NCI-H1930 (cell line): ENCODE results near the gene JMJD1C.
"Not testable (repeated sequence)": the region's sequence is repeated elsewhere in the genome, so short reads cannot be mapped to it uniquely, and the experiment has no call there.

Experiments
- DNase-seq, 2 experiments: peaks; one replicate each; lab custom pipeline; 2025; lab: John Stamatoyannopoulos, UW

The JMJD1C gene

DNA sequence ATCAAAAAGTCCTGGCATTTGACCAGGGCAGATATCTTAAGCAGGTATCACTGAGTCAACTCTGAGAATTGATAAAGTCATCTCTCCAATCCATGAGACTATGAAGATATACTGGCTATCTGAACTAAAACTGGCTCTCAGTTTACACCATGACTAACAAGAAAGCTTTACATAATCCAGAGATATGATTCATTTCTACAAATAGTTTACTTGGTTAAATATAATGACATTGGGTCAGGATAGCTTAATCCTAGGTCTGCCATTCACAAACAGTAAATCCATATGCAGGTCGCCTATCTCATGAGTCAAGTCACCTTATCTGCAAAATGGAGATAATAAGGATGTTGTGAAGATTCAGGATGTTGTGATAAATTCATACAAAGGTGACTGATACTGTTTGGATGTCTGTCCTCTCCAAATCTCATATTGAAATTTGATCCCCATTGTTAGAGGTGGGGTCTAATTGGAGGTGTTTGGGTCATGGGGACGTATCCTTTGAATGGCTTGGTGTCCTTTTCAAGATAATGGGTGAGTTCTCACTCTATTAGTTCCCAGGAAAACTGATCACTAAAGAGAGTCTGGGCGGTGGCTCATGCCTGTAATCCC lies 117.4 kb downstream of the JMJD1C start:
- no peak for DNase-seq

DNA sequence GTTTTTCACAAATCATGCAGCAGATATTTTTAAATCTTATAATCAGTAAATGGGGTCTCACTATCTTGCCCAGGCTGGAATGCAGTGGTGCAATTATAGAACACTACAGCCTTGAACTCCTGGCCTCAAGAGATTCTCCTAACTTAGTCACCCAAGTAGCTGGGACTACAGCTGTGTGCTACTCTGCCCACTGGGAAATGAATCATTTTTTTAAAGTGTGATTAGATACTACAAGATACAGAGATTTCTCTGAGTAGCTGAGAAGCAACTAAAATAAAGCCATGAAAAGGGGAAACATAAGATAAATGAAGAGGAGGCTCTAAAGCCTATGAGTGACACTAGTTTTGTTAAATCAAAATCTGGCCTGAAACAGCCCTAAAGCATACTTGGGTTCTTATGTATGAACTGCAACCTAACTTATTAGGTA lies 119.7 kb downstream of the JMJD1C start:
- no peak for DNase-seq

DNA sequence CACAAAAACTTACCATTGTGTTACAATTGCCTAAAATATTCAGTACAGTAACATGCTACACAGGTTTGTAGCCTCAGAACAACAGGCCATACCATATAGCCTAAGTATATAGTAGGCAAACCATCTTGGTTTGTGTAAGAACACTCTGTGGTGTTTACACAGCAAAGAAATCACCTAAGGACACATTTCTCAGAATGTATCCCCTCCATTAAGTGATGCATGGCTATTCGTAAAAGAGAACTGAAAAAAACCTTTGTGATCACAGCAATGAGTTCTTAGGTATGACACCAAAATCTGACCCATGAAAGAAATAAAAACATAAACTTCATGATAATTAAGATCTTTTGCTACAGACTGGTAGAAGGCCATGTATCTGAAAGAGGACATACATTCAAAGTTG lies 121.5 kb downstream of the JMJD1C start:
- DNase-seq = no peak

DNA sequence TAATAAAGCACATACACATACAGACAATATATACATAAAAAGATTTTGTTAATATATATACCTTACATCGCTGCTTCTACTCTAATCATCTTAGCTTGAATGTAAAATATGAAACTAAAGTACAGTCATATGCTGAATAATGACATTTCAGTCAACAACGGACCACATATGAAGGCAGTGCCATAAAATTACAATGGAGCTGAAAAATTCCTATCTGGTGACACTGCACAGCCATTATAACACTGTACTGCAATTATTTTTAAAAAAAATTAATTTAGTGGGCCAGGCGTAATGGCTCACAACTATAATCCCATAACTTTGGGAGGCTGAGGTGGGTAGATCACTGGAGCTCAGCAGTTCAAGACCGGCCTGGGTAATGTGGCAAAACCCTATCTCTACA lies 122.3 kb downstream of the JMJD1C start:
- no peak for DNase-seq

DNA sequence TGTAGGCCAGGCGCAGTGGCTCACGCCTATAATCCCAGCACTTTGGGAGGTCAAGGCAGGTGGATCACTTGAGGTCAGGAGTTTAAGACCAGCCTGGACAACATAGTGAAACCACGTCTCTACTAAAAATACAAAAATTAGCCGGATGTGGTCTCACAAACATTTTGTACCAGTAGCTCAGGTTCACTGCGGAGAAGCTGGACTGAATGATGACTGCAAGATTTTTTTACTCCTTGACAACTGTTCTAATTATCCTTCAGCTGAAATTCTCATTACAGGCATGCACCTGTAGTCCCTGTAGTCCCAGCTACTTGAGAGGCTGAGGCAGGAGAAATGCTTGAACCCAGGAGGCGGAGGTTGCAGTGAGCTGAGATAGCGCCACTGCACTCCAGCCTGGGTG lies 126.1 kb downstream of the JMJD1C start:
- DNase-seq = not testable (repeated sequence)

DNA sequence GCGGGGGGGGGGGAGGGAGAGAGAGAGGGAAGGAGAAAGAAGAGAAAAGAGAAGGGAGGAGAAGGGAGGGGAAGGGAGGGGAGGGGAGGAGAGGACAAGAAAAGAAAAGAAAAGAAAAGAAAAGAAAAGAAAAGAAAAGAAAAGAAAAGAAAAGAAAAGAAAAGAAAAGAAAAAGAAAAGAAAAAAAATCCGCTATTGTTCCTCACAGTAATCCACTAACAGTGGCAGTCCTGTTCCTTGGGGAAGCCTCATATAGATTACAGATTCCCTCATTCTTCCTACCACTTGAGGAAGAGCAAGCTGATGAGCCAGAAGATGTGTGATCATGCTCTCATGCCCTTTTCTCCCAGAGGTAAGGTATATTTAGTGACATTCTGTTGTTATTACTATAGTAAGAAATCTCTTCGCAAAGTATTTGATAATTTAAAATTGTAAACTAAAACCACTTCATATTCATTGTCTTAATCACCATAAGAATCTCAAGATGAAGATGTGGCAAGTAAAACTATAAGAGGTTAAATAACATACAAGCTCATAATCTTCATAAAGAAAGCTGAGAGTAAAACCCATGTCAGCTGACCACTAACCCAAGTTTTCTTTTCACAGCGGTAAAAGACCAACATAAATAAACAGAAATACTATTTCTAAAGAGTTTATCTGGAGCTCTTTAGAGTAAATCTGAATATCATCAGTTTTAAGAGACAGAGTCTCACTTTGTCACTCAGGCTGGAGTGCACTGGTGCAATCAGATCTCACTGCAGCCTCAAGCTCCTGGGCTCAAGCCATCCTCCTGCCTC lies 128.1 kb downstream of the JMJD1C start:
- DNase-seq = no peak

DNA sequence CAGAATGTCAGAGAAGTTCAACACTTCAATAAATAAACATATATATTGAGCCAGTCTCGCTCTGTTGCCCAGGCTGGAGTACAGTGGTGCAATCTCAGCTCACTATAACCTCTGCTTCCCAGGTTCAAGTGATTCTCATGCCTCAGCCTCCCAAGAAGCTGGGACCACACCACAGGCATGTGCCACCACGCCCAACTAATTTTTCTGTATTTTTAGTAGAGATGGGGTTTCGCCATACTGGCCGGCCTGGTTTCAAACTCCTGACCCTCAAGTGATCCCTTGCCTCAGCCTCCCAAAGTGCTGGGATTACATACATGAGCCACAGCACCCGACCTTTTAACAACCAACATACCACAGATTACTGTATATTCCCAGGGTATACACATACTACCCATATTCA lies 134.2 kb downstream of the JMJD1C start:
- no peak for DNase-seq

DNA sequence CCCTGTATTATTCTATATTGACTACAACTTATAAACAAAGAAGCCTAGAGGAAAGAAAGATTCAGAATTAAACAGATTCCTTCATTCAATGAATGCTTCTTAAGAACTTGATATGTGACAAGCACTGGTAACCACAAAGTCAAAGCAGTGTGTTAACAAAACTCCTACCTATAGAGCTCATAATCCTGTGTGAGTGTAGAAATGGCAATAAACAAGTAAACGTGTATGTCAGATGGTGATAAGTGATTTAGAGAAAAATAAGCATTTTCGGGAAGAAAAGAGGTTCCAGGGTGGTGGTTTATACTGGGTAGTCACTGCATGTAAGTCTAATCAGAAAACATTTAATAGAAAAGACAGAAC lies 141.3 kb downstream of the JMJD1C start:
- DNase-seq = no peak

DNA sequence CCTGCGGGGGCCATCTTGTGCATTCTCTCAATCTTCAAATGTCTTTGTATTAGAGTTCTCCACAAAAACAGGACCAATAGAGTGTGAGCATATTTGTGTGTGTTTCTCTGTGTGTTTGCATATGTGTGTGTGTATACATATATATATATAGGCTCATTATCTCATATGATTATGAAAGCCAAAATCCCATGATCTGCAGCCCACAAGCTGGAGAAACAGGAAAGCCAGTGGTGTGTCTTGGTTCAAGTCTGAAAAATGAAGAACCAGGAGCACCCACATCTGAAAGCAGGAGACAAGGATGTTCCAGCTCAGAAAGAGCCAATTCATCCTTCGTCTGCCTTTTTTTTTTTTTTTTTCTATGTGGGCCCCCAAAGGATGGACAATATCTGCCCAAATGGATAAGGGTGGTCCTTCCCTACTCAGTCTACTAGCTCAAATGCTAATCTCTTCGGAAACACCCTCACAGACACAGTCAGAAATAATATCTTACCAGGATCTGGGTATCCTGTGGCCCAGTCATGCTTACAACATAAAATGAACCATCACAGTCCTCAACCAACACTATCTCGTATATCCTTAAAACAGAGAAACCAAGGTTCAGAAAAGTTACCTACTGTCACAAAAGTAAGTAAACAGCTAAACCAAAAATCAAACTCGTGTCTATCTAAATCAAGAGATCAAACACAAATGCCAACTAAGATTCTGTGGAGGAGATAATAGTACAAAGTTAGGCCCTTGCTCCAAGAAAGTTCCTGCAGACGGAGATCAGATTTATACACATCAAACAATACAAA lies 141.9 kb downstream of the JMJD1C start:
- no peak for DNase-seq

DNA sequence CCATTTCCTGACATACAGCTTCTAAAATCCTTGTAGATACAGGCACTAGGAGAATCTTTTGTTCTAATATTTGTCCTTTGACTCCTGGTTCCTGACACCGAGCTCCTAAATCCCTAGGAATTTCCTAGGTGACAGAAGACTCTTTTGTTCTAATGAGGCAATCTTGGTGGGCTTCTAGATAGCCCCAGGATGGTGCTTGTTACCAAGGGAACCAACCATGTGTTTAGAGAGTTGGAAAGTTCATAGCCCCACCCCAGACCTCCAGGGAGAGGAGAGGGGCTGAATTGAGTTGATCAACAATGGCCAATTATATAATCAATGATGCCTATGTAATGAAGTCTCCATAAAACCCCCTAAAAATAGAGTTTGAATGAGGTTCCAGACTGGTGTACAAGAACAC lies 145.1 kb downstream of the JMJD1C start:
- DNase-seq = no peak

DNA sequence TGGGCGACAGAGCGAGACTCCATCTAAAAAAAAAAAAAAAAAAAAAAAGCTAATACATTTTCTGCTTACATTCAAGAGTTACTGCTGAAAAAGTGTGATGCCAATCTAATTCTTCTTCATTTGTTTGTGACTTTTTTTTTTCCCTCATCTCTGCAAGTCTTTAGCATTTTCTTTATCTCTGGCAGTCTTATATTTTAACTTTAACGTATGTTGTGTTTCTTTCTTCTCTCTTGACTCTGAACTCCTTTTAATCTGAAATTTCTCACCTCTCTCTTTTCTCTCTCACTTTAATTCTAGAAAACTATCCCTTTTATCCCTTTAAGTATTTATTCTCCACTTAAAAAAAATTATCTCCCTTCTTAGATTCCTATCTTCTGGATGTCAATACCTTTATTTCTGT lies 146.5 kb downstream of the JMJD1C start:
- DNase-seq = no peak

DNA sequence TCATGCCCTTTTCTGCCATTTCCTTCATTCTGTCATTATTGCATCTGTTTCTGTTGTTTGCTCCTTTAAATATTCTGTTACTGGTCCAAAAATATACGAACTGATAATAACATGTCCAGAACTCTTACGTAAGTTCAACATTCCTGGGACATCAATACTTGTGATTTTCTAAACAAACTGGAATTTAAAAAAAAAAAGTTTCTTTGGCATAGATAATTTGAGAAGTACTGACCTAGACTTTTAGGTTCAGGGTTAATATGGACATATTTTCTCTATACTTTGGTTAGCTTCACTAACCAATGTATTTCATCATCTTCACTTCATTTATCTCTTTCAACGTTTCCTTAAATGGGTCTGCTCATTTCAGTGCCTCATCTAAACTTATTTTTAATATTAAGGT lies 147.3 kb downstream of the JMJD1C start:
- no peak for DNase-seq

DNA sequence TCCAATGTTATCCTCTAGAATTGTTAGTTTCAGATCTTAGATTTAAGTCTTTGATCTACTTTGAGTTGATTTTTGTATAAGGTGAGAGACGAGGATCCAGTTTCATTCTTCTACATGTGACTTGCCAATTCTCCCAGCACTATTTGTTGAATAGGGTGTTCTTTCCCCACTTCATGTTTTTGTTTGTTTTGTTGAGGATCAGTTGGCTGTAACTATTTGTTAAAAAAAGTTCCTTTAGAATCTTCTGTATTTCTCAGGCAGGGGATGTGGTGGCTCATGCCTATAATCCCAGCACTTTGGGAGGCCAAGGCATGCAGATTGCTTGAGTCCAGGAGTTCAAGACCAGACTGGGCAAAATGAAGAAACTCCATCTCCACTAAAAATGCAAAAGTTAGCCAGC lies 151.8 kb downstream of the JMJD1C start:
- DNase-seq = no peak

DNA sequence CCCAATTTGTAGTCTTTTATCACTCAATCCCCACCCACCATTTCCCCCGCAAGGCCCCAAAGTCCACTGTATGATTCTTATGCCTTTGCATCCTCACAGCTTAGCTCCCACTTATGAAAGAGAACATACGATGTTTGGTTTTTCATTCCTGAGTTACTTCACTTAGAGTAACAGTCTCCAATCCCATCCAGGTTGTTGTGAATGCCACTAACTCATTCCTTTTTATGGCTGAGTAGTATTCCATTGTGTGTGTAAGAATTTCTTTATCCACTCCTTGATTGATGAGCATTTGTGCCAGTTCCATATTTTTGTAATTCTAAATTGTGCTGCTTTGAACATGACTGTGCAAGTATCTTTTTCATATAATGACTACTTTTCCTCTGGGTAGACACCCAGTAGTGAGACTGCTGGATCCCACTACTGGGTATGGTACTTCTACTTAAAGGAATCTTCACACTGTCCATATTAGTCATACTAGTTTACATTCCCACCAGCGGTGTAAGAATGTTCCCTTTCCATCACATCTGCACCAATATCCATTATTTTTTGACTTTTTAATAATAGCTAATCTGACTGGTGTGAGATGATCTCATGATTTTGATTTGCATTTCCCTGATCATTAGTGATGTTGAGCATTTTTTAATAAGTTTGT lies 152.6 kb downstream of the JMJD1C start:
- no peak for DNase-seq

DNA sequence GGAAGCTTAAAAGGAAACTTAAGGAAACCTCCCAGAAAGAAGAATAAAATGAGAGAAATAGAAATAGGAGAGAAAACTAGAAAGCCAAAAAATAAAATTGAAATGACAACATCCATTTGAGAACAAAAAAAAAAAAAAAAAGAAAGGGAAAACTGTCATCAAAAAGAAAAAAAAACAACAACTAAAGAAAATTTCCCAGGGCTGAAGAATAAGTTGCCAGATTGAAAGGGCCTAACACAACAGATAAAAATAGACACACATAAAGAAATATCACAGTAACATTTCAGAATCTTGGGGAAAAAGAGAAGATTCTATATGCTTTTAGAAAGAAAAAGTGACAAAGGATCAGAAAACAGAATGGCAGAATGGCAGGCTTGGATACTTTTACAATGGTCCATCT lies 157.1 kb downstream of the JMJD1C start:
- no peak for DNase-seq

DNA sequence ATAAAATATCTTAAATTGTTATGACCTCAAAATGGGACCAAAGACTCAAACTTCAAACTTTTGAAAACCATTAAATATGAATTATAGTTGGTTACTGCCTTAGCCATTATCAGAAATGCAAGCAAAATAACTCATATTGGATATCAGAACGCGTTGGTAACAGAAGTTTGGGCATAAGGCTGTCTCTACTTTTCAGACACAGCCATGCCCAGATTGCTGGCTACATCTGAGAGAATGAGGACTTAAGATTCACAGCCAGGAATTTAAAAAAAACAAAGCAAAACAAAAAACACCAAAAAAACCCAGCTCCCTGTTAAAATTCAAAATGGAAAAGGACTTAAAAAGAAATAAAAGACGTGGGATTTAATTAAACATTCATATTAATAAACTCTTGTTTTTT lies 161.6 kb downstream of the JMJD1C start:
- no peak for DNase-seq

DNA sequence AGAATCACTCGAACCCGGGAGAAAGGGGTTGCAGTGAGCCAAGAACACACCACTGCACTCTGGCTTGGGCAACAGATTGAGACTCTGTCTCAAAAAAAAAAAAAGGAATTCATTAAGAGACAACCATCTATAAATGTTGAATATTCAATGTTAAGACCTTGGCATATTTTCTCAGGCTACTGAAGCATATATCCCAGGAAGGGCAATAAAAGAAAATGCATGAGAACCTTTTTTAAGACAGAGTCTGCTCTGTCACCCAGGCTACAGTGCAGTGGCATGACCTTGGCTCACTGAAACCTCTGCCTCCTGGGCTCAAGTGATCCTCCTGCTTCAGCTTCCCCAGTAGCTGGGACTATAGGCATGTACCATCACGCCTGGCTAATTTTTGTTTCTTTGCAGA lies 165.0 kb downstream of the JMJD1C start:
- DNase-seq = no peak

DNA sequence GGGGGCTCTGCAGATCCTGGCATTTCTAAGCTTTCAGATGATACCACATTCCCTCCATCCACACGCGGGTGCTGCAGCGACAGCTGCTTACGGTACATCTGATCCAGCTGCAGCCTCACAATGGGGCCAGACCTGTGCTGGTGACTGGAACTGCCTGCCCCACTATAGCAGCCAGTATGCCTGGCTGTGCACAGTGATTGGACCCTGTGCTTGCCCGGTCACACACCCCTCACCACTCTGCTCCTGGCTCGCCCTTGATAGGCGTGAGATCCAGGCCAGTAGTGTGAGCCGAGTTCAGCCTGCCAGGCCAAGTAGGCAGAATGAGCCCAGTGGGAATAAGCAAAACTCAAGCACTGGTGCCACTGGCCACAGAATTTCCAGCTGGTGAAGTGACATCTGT lies 167.8 kb downstream of the JMJD1C start:
- no peak for DNase-seq

DNA sequence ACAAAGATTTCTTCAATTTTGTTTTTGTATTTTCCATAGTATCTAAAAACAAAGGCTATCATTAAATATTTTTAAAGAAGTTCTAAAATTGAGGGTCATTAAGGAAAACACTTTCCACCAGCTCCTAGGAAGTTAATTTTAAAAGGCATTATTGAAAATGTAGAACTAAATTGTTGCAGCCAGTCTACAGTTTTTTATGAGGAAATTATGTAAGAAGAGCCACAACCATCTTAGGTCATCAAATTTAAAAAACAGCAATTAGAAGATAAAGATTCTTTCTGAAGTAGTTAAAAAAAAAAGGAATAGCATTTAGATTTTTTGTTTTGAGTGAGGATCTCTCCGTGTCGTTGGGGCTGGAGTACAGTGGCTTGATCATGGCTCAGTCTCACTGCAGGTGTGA lies 171.0 kb downstream of the JMJD1C start:
- DNase-seq = no peak

DNA sequence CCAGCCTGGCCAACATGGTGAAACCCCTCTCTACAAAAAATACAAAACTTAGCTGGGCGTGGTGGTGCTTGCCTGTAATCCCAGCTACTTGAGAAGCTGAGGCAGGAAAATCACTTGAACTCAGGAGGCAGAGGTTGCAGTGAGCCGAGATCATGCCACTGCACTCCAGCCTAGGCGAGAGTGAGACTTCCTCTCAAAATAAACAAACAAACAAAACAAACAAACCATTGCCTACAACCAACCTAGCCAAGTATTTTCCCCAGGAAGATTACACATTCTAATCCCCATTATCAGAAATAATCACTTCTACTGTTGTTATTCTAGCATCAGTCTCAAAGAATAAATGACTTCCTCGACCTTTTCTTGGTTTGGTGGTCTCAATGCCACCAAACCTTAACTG lies 172.9 kb downstream of the JMJD1C start:
- not testable (repeated sequence) for DNase-seq

DNA sequence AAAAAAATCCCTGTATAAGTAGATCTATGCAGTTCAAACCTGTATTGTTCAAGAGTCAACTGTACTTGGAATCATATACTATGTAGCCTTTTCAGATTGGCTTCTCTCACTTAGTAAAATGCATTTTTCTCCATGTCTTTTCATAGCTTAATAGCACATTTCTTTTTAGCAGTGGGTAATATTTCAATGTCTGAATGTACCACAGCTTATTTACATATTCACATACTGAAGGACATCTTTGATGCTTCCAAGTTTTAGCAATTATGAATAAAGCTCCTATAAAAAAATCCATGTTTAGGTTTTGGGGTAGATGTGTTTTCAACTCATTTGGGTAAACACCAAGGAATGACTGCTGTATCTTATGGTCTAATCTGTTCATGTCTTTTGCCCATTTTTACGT lies 177.6 kb downstream of the JMJD1C start:
- no peak for DNase-seq

DNA sequence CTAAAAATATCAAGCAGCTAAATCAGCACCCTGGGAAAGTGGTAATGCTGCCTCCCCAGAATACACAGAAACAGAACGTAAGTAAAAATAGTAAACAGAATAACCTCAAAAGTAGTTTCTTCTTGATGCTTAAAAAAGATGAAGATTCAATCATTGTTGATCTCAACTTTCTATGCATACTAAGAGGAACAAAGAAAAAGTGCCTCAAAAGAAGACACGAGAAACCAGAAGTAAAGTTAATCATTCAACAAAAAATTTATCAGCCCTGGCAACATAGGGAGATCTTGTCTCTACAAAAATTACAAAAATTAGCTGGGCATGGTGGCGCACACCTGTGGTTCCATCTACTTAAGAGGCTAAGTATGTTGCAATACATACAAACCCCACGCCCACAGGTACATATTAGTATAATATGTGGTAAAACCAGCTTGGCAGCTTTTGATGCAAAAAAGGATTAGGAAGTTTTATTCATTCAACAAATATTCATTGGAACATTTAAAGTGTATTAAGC lies 179.0 kb downstream of the JMJD1C start:
- no peak for DNase-seq
